GM21526 (cell line): ENCODE results near the gene RANBP17.

Experiments
- ATAC-seq: cut with Tn5 transposase; IDR thresholded peaks from one replicate; pipeline ENCODE4 v1.9.1; 2021; ENCODE audit warnings: moderate library complexity; ENCODE audit not compliant: unreplicated experiment, low FRiP score

Gene RANBP17

DNA sequence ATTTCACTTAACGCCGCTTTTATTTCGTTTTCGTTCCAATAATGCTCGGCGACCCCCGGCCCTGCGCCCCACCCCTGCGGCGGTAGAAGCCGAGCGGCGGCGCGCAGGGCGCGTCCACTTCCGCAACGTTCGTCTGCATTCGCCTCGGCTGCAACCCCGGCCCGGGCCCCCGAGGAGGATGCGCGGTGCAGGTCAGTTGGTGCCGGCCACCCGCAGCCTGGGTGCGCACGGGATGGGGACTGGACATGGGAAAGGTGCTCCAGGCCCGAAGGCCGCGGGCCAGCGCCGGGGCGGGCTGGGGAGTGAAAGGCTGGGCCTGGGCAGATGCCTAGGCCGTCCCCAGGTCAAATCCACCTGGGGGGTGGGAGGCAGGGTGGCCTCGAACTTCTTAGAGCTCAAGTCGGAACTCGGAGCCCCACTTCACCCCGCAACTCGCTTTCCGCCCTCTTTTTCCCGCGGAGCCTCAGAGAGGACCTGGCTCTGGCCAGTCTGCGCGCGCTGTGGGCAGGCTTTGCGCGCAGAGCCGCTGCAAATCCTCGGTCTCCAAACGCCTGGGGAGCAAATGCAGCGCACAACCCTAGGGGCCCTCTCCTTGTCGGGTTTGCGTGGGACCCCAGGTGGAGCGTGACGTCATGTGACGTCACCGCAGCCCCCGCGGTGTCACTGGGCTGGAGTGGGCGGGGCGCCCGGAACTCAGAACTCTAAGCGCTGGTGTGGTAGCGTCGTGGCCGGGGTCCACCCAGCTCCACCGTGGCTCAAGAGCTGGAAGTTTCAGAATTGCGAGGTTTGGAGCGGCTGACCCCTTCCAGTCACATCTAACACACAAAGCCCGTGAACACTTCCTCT lies 450.5 kb downstream of the RANBP17 start:
- ATAC-seq, result no peak

DNA sequence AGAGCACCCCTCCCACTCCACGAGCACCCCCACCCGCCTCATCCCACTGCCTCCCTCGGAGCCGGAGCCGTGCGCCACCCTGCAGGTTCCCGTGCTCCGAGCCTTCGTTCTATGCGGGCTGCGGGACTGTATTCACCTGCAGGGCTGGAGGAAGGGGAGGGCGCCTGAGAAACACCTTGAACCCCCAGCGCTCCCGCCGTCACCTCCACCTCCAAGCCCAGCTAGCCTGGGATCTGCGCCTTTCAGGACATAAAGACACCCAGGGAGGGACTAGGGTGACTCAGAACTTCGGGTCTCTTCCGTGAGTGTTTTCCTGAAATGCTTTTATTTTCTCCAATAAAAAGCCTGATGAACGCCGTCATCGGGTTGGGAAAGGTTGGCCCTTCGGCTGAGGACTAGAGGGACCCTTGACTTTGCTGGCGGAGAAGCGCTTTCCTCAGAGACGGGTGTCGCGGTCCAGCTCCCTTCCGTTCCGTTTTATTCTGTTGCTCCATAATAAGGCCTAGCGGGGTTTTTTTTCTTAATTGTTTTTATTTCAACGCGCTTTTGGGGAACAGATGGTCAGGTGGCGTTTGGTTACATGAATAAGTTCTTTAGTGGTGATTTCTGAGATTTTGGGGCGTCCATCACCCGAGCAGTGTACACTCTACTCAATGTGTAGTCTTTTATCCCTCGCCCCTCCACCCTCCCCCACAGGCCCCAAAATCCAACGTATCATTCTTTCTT lies 451.8 kb downstream of the RANBP17 start:
- ATAC-seq, result no peak

DNA sequence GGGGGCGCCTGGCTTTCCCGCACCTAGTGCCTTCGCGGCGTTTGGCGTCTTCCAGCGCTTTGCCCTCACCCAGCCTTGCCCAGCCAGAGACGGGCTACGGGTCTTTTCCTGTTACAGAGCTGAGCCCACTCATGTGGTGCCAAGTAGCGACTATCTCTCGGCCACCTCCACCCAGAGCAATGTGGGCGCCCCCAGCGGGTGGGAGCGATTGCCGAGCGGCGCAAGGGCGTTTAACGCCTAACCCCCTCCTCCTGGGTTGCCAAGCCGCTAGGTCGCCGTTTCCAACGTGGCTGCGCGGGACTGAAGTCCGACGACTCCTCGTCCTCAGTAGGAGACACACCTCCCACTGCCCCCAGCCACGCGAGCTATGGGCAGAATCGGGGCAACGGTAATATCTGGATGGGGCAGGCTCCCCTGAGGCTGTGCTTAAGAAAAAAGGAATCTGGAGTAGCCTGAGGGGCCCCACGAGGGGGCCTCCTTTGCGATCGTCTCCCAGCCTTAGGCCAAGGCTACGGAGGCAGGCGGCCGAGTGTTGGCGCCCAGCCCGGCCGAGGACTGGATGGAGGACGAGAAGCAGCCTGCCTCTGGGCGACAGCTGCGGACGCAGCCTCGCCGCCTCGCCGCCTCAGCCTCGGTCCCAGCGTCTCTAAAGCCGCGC lies 453.0 kb downstream of the RANBP17 start:
- ATAC-seq, result no peak

DNA sequence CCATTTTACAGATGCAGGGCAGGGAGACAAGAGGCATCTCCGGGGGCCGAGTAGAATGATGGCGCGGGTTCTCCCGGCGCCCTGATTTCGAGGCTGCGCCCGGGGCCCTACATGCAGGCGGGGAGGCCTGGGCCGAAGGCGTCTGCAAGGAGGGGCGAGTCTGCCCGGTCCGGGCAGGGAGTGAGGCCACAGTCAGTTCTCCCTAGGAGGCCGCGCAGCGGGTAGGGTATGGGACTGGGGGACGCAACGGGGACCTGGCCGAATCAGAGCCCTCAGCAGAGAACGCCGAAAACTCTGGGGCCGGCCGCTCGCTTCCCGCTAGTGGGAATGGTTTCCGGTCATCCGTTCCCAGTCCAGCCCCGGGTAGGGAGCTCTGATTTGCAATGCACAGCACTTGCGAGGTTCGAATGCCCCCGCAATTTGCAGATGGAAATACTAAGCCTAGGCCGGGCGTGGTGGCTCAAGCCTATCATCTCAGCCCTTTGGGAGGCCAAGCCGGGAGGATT lies 453.6 kb downstream of the RANBP17 start:
- ATAC-seq, result no peak

DNA sequence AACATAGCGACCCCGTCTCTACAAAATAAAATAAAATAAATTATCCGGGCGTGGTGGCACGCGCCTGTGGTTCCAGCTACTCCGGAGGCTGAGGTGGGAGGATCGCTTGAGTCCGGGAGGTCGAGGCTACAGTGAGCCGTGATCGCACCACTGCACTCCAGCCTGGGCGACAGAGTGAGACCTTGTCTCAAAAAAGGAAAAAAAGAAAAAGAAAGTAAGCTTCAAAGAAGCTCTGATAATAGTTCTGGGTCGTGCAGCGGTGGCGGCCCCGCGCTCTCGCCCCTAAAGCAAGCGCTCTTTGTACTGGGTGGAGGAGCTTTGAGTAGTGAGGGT lies 454.1 kb downstream of the RANBP17 start:
- no peak for ATAC-seq

DNA sequence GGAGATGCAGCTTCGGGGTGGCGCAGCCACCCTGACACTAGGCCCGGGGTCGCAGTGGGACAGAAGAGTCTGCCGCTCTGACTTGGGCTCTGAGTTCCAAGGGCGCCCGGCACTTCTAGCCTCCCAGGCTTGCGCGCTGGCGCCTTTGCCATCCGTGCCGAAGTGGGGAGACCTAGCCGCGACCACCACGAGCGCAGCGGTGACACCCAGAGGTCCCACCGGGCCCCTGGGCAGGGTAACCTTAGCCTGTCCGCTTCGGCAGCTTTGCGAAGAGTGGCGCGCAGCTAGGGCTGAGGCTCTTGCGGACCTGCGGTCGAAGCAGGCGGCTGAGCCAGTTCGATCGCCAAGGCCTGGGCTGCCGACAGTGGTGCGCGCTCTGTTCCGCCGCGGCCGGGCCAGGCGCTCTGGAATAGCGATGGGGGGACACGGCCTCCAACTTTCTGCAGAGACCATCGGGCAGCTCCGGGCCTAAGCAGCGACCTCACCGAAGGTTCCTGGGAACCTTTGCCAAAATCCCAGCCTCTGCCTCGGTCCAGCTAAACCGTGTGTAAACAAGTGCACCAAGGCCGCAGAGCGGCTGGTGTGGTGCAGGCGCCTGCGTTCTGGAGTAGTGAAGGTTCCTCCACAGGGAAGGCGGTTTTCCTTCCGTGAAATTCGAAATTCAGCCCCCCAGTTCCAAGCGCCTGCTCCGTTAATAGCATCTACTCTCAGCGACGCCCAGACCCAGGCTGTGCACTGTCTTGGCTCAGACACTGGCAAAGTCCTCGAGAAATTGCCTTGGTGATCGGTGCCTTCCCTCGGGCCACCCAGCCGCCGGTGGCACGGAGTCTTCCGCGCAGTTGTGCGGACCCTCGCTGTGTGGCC lies 454.7 kb downstream of the RANBP17 start:
- no peak for ATAC-seq

DNA sequence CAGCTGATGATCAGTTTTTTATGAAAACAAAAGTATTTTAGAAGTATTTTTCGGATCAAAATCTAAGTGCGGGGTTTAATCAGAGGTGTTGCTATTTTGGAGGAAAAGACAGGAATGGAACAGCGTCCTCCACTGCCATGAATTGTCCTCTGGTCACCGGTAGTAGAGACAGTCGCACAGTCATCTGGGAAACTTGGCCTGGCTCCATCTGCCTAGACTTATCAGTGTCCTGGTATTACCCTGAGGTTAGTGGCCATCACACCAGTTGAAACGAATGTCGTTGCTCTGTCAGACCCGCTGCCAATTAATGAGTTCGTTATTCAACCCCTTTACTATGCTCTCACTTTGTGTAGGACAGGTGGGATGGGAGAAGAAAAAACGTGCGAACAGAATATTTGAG lies 455.4 kb downstream of the RANBP17 start:
- no peak for ATAC-seq

DNA sequence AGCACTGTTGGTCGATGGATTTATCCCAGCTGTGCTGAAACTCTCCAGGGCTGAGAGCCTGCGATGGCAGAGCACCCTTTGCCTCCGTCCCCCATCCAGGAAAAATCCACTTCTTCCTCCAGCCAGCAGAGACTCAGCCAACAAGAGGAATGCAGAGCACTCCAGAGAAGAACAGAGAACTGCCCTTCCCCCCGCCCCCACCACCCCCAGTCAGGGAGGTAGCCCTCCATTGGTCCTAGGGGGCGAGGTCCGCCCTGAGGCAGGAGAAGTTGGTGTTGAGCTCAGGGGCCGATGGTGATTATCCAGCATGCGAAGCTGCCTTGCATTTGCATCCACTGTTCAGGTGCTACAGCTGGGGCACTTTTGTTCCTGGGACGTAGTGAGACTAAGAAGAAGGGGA lies 456.2 kb downstream of the RANBP17 start:
- no peak for ATAC-seq

DNA sequence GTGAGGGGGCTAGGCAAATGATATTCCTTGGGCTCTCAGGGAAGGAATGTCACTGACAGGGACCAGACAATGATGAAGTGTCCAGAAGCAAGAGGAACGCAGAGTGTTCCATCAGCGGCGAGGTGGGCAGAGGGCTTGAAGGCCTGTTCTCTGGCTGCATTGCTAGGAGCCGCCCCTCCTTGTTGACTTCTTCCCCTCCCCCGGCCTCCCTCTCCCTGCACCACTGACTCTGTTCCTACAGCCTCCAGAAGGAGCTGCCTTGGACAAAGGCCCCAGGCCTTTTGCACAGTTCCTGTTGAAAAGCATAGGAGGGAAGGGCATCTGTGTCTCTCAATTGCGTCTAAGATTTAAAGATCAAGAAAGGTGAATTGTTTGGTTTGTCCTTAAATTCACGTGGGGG lies 459.6 kb downstream of the RANBP17 start:
- ATAC-seq, result no peak

DNA sequence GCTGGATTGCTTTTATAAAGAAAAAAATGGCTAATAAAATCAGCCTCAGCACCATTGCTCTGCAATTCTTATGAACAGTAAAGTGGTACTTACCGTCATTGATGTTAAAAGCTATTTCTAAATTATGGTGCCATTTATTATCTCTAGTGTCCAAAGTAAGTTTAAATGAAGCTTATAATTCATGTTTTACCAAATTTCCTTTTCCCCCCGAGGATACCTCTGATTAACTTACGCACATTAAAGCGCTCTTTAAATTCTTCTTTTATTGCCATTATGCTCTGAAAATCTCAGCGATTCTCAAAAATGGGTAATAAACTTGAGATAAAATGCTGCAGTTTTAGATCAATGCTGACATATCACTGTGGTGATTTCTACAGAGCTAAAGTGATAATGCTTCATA lies 460.7 kb downstream of the RANBP17 start:
- ATAC-seq, result no peak

DNA sequence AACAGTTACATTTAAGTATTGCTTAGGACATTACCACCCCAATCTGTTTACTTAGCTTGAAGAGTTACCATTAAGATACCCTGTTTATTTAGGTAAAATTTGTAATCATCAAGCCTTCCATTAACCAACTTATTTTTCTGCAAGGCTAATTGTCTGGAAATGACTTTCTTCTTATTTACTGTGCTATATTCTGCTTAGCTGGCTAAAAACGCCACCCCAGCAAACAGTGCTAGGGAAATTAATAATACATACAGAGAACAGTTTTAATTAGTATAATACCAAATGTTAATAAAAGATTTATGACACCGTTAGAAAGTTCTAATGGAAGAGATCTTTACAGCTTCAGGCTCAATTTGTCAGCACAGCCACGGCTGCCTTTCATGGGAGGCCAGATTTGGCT lies 461.2 kb downstream of the RANBP17 start:
- ATAC-seq, result no peak

DNA sequence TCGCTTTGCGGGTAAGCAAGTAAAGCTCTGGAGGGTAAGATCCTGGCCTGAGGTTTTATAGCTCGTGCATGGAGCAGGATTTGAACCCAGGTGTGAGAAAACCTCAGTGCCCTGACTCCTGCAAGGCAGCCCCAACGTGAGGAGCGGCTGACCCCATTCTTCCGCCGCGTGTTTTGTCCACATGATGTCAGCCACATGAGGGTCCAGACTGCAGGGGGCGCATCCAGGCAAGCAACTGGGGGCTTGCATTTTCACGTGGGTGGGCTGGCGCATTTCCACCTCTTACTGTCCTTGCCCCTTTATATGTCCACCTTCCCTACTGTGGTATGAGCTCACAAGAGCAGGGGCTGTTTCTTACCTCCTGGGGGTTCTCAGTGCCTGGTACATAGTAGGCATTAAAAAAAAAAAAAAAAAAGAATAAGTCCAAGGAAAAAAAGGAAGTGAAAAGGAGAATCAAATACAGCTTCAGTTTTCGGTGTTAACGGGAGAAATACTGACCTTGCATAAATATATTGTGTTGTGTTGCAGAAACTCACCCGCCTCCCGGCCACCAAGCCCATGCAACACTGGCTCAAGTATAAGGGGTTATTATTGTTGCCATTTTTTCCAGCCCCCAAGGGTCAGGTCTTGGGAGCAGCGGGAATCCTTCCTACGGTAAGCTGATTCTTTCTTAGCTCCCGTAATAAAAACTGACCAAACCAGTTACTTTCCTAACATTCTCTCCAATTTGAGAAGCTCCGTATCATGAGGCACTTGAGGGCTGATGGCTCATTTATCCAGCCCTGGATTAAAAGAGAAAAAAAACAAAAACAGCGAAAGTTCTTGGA lies 462.2 kb downstream of the RANBP17 start:
- no peak for ATAC-seq

DNA sequence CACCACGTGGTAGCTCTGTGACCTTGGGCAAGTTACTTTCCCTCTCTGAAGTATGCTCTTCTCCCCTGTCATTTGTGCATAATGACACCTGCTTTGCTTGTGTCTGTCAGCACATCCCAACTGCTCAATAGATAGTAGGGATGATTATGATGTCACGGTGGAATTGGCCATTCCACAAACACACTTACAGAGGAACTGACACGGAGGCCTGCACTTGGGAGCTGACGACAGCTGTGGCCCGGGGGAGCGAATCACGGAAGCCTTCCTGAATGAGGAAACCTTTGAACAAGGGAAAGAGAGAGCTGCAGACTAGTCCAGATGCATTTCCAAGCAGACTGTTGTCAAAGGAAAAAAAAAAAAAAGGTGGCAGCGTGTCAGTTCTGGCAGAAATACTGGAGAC lies 468.2 kb downstream of the RANBP17 start:
- ATAC-seq, result no peak

DNA sequence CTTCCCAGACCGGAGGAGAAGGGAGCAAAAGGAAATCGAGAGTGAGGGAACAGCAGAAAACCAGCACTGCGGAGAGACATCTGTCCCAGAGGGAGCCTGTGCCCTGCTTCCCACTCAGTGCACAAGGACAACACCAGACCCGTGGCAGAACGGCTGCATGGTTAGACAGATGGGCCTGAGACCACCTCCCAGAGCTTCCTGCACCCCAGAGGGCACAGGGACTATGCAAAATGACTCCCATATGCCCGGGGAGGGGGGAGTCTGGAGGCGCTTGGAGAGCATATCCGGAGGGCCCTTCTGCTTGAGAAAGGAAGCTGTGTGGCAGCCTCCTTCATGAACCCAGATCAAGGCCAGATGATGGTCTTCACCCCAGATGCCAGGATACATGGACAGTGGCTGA lies 473.8 kb downstream of the RANBP17 start:
- no peak for ATAC-seq

DNA sequence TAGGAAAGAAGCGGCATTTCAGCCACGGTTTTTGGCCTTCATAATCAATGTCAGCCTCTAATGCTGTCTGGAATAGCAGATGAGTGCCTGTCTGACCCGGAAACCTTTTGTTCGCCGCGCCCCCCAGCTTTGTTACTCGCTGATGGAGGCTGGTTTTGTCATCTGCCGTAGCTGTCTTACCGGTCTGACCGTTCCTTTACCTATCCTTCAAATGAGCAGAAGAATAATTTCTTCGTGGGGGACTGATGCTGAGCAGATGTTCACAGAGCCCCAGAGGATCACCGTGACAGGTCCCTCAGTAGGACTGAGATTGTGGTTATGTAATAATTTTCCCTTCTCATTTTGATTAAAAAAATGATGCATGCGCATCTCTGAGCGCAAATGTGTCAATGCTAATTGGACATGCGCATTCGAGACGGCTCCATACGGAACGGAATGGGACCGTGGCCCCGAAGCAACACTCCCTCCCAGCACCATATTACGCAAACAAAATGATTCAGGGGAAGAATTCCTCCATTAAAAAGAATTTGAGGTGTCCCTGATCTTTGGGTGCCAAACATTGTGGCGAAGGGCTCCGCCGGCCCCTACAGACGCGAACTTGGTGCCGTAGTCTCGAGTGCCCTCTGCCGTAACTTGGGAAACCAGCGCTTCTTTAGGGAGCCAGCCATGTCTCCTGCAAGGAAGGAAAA lies 474.8 kb downstream of the RANBP17 start:
- ATAC-seq, result no peak

DNA sequence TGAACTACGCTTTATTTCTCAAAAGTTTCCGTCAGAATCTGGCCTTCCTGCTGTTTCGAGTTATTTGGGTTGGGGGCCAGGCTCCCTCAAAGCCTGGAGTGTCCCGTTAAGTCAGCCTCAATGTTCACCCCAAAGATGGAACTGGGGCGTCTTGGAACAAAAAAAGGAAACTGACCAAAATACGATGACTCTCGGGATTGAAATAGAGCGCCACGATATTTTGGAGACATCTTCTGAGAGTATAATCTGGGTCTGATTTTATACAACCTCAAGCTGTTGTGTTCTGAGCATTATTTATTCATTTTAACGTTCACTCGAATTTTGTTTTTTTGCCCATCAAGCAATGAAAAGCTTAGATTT lies 475.4 kb downstream of the RANBP17 start:
- no peak for ATAC-seq

DNA sequence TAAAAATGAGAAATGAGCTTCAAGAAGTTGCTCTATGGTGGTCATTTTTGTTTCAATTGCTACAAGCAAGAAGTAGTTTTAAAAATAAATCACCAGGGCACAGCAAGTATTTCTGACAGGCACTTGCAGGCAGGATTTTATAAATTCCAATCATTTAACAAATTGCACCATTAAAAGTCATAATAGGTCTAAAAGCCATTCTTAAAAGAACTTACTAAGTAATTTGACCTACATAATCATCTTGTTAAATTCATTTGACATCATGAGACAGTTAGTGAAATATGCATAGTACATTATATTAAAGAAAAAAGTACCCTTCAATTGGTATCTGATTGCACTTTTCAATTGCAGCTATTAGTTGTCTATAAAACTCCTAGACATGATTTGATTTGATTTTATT lies 478.2 kb downstream of the RANBP17 start:
- no peak for ATAC-seq

DNA sequence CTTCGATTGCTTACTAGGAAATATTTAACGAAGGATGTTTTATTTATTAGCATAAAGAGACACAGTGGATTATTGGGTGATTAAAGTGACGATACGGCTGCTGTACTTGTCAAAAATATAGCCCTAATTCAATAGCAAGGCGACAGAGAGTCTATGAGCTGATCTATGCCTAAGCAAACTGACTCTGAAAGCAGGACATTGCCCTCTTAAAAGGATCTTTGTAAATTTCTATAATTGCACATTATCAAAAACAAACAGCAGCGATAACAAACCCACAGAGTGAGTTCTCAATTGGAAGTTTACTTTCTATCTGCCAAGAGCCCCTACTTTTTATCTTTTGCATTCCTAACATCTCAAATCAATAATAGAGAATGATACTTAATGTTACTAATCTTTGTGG lies 478.7 kb downstream of the RANBP17 start:
- no peak for ATAC-seq
